ENCODE results near the gene GOT2.
"Not testable (repeated sequence)": the region's sequence is repeated elsewhere in the genome, so short reads cannot be mapped to it uniquely, and the experiment has no call there.

Gene GOT2

GRCh38 chr16:58733671-58734458 lies at the start of gene GOT2:
Gene GOT2, minus strand, starts transcription at chr16:58734316. Its CDS starts 88 bp downstream, at chr16:58734228.
- DNase-seq, result peak; percentile 52

- not testable (repeated sequence) for DNase-seq
Measured at GRCh38 chr16:58779291-58779690, 45.2 kb upstream of the GOT2 start.

GRCh38 chr16:58773870-58774269 lies 39.8 kb upstream of the GOT2 start:
- DNase-seq, result no peak

GRCh38 chr16:58768145-58768544 lies 34.0 kb upstream of the GOT2 start:
- no peak for DNase-seq

GRCh38 chr16:58767581-58767980 lies 33.5 kb upstream of the GOT2 start:
- DNase-seq, result no peak

GRCh38 chr16:58756650-58757332 lies 22.7 kb upstream of the GOT2 start:
- no peak for DNase-seq

- DNase-seq, result peak; percentile 21
Measured at GRCh38 chr16:58755989-58756649, 22.0 kb upstream of the GOT2 start.

GRCh38 chr16:58753711-58754134 lies 19.6 kb upstream of the GOT2 start:
- DNase-seq, result no peak

- DNase-seq, result no peak
Measured at GRCh38 chr16:58744497-58744896, 10.4 kb upstream of the GOT2 start.

GRCh38 chr16:58741976-58742375 lies 7.9 kb upstream of the GOT2 start:
- DNase-seq, result no peak

GRCh38 chr16:58741166-58741565 lies 7.0 kb upstream of the GOT2 start:
- DNase-seq, result no peak

- no peak for DNase-seq
Measured at GRCh38 chr16:58738672-58739296, 4.7 kb upstream of the GOT2 start.

GRCh38 chr16:58736341-58736740 lies 2.2 kb upstream of the GOT2 start:
- DNase-seq, result not testable (repeated sequence)

- no peak for DNase-seq
Measured at GRCh38 chr16:58734459-58734787, 307 bp upstream of the GOT2 start.

- DNase-seq, result no peak
Measured at GRCh38 chr16:58733248-58733670, 857 bp downstream of the GOT2 start.

- DNase-seq, result no peak
Measured at GRCh38 chr16:58732545-58733247, 1.4 kb downstream of the GOT2 start.

- no peak for DNase-seq
Measured at GRCh38 chr16:58730724-58731370, 3.3 kb downstream of the GOT2 start.

- no peak for DNase-seq
Measured at GRCh38 chr16:58727796-58728568, 6.1 kb downstream of the GOT2 start.

- no peak for DNase-seq
Measured at GRCh38 chr16:58727028-58727781, 6.9 kb downstream of the GOT2 start.

- no peak for DNase-seq
Measured at GRCh38 chr16:58723109-58723508, 11.0 kb downstream of the GOT2 start.

- DNase-seq, result no peak
Measured at GRCh38 chr16:58717994-58718393, 16.1 kb downstream of the GOT2 start.

Measured in DMS153 (cell line).